HG03378 (cell line): ENCODE data around the gene SULT1B1.

Source experiments
- ATAC-seq: cut with Tn5 transposase; IDR thresholded peaks from one replicate; pipeline ENCODE4 v1.9.1; 2021; ENCODE audit warnings: mild to moderate bottlenecking, moderate library complexity; ENCODE audit not compliant: unreplicated experiment

The SULT1B1 gene

GRCh38 chr4:69750346-69750745 lies 10.1 kb downstream of the SULT1B1 start:
- ATAC-seq, result no peak

GRCh38 chr4:69749771-69750170 lies 10.6 kb downstream of the SULT1B1 start:
- ATAC-seq, result no peak

DNA sequence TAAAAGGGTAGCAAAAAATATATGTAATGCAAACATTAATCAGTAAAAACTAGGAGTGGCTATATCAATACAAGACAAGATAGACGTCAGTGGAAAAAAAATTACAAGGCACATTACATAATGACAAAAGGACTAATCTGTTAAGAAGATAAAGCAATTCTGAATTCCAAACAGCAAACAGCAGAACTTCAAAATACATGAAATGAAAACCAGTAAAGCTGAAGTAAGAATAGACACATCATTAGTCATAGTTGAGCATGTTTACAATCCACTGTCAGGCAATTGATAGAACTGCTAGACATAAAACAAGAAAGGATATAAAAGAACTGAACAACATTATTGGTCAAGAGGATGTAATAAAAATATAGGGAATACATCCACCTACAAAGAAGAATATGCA lies 12.2 kb downstream of the SULT1B1 start:
- no peak for ATAC-seq

DNA sequence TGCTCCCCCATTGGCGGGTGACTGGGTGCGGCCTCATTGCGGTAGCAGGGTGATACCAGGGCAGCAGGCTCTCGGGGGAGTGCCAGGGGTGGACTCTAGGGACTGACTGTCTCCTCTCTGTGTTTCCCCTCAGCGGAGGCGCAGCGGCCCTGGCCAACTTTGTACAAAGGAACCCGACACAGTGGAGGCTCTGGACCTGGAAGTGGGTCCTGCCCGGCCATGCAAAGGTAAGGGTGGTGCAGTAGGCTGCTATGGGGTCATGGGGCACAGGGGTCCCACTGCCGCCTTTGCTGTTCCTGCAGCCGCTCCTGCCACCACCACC lies 16.3 kb downstream of the SULT1B1 start:
- ATAC-seq, result no peak

DNA sequence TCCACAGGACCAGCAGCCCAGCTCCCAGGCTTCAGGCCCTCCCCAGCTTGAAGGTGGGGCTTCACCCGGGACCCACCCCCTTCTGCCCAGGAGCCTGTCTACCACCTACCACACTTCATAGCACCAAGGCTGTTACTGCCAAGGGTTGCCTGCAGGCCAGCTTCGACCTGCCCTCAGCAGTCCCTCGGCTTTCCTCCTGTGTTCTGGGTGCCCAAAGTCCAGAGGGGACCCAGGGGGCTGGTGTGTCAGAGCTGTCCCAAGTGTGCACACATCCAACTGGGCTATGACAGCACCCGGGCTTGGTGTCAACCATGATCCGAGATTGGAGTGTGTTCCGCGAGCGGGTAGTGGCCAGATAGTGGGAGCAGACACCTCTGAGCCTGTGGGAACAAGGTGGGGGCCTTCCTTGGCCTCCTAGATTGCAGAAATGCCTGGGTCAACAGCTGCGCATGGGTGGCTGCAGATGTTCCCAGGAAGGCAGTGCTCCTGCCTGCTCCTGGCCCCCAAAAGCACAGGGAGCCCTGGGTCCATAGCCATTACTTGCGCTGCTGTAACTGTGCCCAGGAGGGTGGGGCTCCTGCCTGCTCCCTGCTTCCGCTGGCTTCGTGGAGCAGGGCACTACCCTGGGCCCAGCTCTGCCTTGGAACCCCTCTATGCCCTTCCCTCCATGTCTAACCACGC lies 16.8 kb downstream of the SULT1B1 start:
- no peak for ATAC-seq

DNA sequence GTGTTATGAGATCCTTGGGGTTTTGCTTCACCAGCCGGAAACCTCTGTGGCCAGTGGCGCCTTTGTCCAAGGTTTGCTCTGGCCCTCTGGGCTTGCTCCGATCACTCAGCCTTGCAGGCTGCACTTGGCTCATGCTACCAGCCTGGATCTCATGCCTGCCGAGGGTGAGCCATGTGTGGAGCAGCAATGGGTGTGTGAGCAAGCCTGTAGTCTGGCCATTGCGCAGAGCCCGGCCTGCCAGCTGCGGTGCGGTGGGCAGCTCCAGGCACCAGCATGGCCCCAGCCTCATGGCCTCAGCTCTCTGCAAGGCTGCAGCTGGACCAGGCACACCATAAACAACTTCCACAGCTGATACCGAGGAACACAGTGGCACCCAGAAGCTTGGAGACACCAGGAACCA lies 17.8 kb downstream of the SULT1B1 start:
- ATAC-seq, result no peak

DNA sequence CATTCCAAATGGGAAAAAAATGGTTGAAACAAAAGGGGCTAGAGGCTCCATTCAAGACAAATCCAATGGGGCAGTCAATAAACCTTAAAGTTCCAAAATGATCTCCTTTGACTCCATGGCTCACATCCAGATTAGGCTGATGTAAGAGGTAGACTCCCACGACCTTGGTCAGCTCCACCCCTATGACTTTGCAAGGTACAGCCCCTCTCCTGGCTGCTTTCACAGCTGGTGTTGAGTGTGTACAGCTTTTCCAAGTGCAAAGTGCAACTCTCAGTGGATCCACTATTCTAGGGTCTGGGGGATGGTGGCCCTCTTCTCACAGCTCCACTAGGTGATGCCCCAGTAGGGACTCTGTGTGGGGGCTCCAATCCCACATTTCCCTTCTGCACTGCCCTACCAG lies 21.5 kb downstream of the SULT1B1 start:
- ATAC-seq, result no peak

DNA sequence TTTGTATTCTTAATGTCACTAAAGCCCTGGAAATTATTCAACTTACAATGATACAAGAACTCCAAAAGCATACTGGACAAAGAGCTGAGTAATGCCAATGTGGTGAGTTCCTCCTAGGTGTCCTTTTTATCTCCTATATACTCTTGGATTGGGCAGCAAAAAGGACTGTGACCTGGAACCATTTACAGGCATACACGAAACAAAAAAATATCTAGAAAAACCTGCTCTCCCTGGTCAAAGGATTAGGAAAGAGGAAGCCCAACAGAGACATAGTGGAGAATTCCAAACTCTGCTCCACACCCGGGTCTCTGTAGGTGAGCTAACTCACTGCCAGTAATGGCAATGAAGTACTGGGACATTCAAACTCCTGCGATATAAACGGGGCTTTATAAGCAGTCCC lies 25.3 kb downstream of the SULT1B1 start:
- ATAC-seq, result no peak

- no peak for ATAC-seq
Measured at GRCh38 chr4:69731847-69732246, 28.6 kb downstream of the SULT1B1 start.

DNA sequence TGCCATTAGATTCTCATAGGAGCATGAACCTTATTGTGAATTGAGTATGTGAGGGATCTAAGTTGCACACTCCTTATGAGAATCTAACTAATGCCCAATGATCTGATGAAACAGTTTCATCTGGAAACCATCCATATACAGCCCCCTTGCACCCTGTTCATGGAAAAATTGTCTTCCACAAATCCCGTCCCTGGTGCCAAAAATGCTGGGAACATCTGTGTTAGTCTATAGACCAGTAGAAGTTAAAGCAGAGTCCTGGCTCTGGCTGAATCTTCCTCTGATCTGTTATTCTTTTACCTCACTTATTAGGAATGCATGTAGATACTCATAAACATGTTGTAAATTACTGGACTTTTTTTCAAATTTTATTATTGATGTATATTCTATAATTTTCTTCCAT lies 29.2 kb downstream of the SULT1B1 start:
- ATAC-seq, result no peak

DNA sequence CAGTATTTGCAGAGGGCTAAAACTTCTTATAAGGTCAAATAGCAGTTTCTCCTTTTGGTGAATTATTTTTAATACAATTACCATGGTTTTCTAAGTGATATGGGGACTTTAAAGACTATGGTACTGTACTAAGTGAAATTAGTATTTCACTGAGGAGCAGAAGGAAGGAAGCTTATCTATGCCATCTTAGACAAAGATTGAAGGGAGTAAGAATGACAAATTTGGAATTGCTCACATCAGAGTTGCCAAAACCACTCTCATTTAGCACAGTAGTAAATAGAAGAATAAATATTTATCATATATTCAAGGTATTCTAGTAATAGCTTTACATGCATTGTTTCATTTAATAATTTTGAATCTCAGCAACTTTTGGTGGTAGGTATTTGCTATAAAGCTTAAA lies 30.4 kb downstream of the SULT1B1 start:
- ATAC-seq, result no peak

- ATAC-seq, result no peak
Measured at GRCh38 chr4:69727926-69728325, 32.5 kb downstream of the SULT1B1 start.

DNA sequence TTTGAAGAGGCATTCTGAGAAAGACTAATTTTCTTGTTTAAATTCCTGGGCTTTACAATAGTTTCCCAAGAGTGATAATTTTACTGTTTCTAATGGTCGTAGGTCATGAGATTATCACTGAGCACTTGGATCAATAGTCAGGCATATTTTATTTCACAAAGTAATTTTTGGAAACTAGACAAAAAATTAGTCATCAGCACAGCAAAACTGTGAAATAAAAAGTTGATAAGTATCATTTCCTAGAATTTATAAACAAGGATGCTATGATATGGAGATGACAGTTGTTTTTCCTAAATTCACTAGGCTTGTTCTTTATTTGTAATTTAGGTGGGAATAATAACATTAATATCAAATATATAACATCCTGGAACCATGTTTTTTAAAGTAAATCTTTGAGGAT lies 33.0 kb downstream of the SULT1B1 start:
- no peak for ATAC-seq

DNA sequence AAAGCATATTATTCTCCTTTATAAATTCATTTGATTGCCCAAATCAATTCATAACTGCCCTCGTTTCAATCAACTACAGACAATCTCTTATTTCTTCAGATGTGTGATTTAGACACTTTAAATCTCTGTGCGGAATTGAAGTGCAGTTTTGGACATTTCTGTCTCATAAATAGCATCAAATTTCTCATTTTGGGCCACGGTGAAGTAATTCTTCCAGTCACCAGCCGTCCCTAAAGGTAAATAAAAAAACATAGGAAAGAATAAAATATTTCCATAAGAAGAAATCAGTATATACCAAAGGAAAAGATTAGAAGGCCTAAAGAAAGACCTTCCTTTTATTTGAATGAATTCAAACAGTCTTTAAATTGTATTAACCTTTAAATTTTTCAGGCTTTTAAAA lies 33.4 kb downstream of the SULT1B1 start:
- no peak for ATAC-seq

DNA sequence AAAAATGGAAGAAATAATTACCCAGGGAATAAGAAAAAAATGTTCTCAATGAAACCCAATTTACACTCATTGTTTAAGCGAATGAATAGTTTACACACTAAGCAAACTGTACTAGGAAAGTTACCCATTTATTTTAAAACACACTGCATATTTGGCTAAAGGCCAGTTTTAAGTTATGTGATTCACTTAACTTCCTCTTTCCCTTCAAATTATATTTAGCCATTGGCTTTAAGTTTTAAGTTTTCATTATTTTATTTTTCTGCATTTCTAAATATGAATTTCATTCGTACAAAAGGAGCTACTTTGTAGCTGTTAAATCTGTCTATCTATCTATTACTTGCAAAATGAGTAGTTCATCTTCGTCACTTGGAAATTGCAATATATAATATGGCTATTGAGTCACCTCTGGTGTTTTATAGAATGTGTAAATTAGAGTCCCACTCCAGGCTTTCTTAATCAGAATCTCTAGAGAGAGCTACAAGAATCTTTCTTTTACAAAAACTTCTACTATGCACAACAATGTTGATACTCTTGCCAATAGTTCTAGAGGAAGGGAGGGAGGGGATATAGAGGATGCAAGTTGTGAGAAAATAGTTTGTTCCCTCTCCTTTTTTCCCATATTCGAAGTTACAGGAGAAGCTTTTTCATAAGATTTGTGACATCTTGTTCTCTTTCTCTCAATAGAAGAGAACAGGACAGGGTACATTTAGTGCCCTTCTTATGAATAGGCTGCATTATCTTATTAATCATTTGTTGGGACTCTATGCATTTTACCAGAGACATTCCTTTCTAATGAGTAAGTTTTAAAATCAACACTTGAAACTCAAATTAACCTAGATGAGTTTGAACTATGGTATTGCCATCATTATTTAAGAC lies 41.8 kb downstream of the SULT1B1 start:
- ATAC-seq, result no peak

DNA sequence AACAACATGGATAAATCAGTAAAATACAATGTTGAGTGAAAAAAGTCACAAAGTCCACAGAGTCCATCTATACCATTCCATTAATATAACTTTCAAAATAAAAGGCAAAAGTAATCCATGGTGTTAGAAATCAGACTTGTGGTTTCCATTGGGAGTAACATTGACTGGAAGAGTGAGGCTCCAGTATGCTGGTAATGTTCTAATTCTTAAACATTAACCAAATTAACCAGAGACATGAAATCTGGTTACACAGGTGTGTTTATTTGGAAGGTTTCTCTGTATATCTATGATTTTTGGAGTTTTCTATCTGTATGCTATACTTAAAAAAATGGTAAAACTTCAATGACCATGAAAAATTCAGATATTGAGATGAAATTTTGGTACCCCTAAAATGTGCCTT lies 42.6 kb downstream of the SULT1B1 start:
- ATAC-seq, result no peak

DNA sequence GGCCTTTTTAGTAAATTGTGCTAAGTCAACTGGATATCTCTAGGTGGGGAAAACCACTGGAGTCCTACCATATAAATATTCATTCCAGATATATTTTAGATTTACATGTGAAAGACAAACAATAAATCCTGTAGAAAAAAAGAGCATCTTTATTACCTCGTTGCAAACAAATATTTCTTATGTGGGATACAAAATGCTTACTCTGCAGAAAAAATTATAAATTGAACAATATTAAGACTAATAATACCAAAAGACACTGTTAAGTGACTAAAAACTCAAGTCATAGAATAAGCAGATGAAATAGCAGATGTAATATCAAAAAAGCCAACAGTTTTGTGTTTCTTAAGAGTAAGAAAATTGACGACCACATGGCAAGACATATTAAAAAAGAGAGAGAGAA lies 43.8 kb downstream of the SULT1B1 start:
- no peak for ATAC-seq

DNA sequence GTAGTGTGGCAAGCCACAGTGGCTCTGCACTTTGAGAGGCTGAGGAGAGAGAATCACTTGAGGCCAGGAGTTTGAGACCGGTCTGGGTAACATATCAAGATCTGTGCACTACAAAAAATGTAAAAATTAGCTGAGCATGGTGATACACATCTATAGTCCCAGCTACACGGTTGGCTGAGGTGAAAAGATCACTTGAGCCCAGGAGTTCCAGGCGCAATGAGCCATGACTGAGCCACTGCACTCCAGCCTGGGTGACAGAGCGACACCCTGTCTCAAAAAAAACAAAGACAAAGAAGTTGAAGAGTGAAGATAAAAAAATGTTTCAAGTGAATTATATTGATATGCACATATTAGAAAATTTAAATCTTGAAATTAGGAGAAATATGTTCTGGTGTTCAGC lies 46.3 kb downstream of the SULT1B1 start:
- ATAC-seq, result no peak

DNA sequence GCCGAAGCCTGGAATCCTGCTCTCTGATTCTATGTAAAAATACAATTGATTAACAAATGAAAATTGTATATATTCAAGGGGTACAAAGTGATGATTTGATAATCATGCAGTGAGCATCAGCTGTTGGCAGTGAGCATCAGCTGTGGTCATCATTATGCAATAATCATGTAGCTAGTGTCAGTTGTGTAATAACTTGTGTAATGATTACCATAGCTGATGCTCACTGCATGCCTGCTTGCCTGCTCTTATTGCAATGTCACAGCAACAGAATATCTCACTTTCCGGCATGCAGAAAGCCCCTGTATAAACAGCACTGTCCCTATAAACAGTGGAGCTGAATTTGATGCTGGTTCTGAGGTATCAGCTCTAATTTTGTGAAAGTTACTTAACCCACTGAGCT lies 46.8 kb downstream of the SULT1B1 start:
- no peak for ATAC-seq

GRCh38 chr4:69710580-69710979 lies 49.8 kb downstream of the SULT1B1 start:
- no peak for ATAC-seq

GRCh38 chr4:69708211-69708610 lies 52.2 kb downstream of the SULT1B1 start:
- ATAC-seq, result no peak

DNA sequence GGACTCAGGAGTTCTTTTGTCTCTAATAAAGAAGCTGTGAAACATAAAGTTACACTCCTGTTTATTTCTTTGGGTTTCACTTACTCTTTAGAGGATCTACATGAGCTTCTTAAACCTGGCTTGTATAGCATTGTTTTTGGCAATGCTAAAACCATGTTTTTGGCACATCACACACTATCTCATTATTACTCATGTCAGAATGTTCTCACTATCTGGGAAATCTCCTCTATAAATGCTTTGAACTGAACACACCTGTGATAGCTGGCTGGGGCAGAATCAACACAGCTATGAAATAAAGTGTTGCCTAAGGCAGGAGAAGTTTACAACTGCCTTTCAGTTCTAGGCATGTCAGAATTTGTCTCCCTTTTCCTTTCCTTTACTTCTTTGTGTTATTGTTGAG lies 52.6 kb downstream of the SULT1B1 start:
- no peak for ATAC-seq

DNA sequence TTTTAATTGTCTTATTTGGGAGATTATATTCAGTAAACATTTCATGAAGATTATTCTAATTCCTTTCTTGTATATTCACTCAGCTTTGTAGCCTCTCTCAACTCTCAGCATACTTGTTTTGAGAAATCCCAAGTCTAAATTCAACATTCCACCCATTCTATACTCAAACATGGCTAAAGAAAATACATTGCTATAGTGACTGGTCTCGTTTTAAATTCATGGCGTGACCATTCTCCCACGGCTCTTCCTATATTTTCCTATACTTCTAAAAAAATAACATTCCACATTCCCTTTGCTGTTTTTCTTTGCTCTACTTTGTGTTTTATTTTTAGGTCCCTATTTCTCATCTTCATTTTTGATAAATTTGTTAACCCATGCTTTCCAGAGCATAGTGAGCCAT lies 58.2 kb downstream of the SULT1B1 start:
- ATAC-seq, result no peak
